Measurements from ENCODE around the gene USP34.
"Not testable (repeated sequence)": the region's sequence is repeated elsewhere in the genome, so short reads cannot be mapped to it uniquely, and the experiment has no call there.

The USP34 gene

GRCh38 chr2:61235716-61236115, 235.2 kb downstream of the USP34 start:
- DNase-seq = no peak

GRCh38 chr2:61233581-61233980, 237.3 kb downstream of the USP34 start:
- no peak for DNase-seq

GRCh38 chr2:61229936-61230335, 241.0 kb downstream of the USP34 start:
- no peak for DNase-seq

- DNase-seq = no peak
Measured at GRCh38 chr2:61222567-61222966, 248.3 kb downstream of the USP34 start.

GRCh38 chr2:61221819-61222218, 249.1 kb downstream of the USP34 start:
- no peak for DNase-seq

GRCh38 chr2:61220768-61221167, 250.1 kb downstream of the USP34 start:
- DNase-seq = no peak

- DNase-seq = no peak
Measured at GRCh38 chr2:61218817-61219170, 252.1 kb downstream of the USP34 start.

GRCh38 chr2:61218076-61218816, 252.6 kb downstream of the USP34 start:
- no peak for DNase-seq

GRCh38 chr2:61214171-61214570, 256.7 kb downstream of the USP34 start:
- no peak for DNase-seq

- no peak for DNase-seq
Measured at GRCh38 chr2:61210332-61210981, 260.4 kb downstream of the USP34 start.

- DNase-seq = no peak
Measured at GRCh38 chr2:61205132-61205531, 265.8 kb downstream of the USP34 start.

GRCh38 chr2:61196671-61197070, 274.2 kb downstream of the USP34 start:
- DNase-seq = no peak

- not testable (repeated sequence) for DNase-seq
Measured at GRCh38 chr2:61194646-61195045, 276.2 kb downstream of the USP34 start.

- DNase-seq = no peak
Measured at GRCh38 chr2:61193670-61194561, 277.0 kb downstream of the USP34 start.

- no peak for DNase-seq
Measured at GRCh38 chr2:61187085-61187484, 283.8 kb downstream of the USP34 start.

- DNase-seq = no peak
Measured at GRCh38 chr2:61185231-61185728, 285.6 kb downstream of the USP34 start.

- DNase-seq = no peak
Measured at GRCh38 chr2:61184263-61184662, 286.6 kb downstream of the USP34 start.

GRCh38 chr2:61183795-61184194, 287.1 kb downstream of the USP34 start:
- no peak for DNase-seq

- no peak for DNase-seq
Measured at GRCh38 chr2:61182059-61182383, 288.9 kb downstream of the USP34 start.

GRCh38 chr2:61181382-61182058, 289.4 kb downstream of the USP34 start:
- no peak for DNase-seq

GRCh38 chr2:61180686-61181085, 290.2 kb downstream of the USP34 start:
- no peak for DNase-seq

- no peak for DNase-seq
Measured at GRCh38 chr2:61179701-61180639, 290.9 kb downstream of the USP34 start.

All from eye (tissue), 1 donor.